ENCODE results near the gene IFT43.

Gene IFT43

DNA sequence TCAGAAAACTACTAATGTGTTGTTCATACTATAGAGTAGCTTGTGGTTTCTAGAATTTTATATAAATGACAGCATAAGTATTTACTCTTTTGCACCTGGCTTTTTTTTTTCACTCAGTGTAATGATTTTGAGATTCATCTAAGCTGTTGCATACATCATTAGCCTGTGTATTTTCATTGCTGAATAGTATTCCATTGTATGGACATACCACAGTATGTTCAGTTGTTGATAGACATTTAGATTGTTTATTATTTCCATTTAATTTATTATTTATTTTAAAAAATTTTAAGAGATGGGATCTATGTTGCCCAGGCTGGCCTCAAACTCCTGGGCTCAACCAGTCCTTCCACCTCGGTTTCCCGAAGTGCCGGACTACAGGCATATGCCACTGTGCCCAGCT is 80.0 kb downstream of the IFT43 start:
- DNase-seq, result no peak
- intact Hi-C loops (cut with DNase I), result no loop called here

DNA sequence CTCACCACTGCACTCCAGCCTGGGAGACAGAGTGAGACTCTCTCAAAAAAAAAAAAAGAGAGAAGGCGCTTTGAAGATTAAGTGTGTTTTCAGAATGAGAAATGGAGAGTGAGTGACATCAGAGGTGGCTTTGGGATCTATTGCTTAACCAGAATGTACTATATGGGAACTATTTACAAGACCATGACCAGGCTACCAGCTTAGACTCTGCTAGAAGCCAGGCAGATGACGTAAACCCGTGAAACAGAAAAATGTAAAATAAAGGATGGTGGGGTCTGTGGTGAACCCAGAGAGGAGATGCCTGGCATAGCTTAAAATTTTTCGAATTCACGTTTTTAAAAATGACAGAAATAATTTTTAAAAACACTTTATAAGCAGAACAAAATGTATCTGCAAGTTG is 82.0 kb downstream of the IFT43 start:
- DNase-seq, result no peak
- intact Hi-C loops (cut with DNase I), result no loop called here

DNA sequence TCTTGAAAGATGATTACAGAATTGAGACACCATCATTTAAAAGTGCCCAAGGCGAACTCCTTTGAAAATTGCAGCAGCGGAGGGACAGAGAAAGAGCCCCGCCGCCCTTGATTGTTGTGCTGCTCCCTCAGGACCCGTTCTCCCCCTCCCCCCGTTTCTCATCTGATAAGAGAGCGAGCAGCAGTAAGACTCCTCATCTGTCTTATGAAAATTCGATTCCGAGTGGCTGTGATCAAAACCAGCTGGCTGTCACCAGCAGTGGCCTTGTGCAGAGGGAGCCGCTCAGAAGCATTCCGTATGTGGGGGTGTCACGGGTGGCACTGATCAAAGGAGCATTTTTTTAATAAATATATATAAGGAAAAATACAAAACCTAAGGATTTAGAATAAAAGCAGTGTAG is 88.2 kb downstream of the IFT43 start:
- no peak for DNase-seq
- intact Hi-C loops (cut with DNase I), result no loop called here

DNA sequence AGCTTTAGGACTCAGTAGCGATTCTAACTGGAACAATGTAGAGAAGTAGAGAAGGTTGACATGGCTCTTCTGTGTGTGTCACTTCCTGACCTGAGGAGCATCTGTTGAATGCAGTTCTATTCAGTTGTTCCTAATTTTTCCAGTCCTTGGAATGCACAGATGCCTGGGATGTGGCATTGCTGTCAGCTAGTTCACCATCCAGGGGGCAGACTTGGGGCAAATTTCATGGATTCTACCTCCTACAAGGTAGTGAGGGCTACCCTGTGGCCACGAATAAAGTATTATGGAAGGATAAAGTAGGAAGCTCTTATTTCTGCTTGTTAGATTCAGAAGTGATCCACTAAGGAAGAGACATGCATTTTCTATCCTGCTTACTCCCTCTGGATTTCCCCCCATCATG is 91.8 kb downstream of the IFT43 start:
- no peak for DNase-seq
- intact Hi-C loops (cut with DNase I), result no loop called here

DNA sequence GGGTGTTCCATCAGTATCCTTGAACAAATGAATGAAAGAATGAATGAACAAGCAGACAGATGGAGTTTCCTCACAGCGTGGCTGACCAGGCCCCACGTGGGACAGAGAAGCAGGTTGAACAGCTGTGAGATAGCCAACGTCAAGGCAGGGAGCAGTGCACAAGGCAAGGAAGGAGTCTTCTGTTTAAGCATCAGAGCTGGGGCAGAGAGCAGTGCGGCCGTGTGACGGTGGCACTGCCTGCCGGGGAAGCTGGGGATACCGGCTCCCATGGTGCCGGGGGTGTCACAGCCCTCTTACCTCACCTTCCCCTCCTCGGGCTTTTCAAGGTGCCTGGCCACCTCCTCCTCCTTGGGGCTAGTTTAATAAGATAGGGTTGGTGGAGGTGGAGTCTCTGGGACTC is 92.9 kb downstream of the IFT43 start:
- peak in 1 of 10 donors; percentile 51 for DNase-seq
- intact Hi-C loops (cut with DNase I), result no loop called here

DNA sequence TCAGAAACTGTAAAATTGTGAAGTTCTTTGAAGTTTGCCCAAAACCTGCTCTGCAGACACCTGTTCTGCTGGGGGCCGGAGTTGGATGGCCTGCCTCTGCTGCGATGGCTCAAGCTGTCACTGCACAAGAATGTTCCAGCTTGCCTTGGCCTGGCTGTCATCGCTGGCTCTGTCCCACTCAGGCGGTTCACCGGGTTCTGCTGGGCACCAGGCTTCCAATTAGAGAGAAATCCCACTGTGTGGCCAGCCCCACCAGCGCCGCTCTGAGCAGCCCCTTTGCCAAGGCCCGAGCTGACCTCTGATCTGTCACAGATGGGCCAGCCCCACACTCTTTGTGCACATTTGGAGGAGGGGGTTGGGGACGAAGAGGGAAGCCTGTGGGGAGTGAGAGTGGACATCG is 94.5 kb downstream of the IFT43 start:
- DNase-seq, result peak in 9 of 10 donors; percentile 16 to 85 (median 52)
- intact Hi-C loops (cut with DNase I), result no loop called here

DNA sequence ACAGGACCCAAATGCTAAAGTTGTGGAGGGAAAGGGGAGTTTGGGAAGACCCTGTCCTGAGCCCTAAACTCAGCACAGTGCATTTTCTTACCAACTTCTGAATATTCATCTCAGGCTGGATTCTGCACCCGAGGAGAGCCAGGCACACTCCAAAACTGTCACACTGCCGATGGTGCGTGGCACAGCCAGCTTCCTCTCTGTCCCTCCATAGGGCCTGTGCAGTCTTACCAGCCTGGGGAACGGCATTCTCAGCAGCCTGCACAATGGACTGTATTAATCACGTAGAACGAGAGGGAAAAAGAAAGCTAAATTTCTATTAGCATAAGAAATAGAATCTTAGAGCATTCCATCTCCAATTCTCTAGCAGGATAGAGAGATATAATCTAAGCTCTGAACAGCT is 94.9 kb downstream of the IFT43 start:
- intact Hi-C loops (cut with DNase I), result no loop called here
- peak in 2 of 10 donors; percentile 27 to 80 for DNase-seq

DNA sequence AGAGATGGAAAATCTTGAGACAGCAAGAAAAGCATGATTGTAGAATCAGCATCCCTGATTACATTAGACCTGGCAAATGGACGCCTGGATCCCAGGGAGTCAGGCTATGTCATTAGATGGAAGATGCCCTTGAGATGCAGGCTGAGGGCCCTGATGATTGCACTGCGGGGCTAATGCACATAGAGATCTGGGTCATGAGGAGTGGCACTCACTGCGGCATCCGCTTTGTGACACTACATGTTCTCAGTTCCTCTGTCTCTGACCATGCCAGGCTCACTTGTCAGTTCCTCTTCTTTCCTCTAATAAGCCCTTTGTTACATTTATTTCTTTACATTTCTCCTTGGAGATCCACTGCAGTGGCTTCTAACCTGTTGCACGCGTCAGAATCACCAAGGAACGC is 96.1 kb downstream of the IFT43 start:
- intact Hi-C loops (cut with DNase I), result no loop called here
- peak in 1 of 10 donors; percentile 63 for DNase-seq

DNA sequence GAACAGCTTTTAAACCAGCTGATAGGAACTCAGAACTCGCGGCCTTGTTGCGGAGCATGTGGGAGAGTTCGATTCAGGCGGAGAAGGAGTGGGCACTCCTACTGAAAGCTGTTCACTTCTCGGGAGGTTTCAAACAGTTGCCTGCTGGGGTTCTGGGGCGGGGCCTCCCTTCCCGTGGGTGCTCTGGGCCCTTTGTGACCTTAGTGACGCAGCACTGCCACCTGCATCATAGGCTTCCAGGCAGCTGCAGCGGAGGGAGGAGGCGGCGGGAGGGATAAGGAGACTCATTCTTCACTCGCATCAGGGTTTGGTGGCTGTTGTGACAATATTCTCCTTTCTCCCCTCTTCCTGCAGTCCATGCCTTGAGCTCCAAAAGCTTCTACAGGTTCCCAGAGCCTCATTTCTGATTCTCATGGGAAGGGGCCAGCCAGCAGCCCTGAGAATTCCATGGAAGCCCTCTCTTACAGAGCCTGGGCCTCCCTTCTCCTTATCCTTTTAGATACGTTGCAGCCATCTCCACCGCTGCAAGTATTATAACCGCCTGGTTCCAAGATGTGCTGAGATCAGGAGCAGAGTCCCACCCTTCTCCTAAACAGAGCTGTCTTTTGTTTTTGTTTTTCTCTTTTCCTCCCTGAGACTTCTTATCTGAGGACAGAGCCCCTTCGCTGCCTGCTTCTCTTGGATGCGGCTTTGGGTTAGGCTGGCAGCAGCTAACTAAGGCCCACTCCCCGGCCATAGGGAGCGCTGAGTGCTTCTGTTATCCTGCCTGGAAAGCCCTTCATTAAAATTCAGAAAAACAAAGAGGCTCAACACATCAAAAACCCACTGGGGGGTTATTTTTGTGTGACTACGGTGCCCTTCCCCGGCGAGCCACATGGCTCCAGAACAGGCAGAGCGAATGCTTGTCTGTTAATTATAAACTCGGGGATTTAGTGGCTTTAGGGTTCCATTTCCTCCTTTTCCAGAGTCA is 98.5 kb downstream of the IFT43 start:
- intact Hi-C loops (cut with DNase I), result no loop called here
- peak in 2 of 10 donors; percentile 29 to 37 for DNase-seq

DNA sequence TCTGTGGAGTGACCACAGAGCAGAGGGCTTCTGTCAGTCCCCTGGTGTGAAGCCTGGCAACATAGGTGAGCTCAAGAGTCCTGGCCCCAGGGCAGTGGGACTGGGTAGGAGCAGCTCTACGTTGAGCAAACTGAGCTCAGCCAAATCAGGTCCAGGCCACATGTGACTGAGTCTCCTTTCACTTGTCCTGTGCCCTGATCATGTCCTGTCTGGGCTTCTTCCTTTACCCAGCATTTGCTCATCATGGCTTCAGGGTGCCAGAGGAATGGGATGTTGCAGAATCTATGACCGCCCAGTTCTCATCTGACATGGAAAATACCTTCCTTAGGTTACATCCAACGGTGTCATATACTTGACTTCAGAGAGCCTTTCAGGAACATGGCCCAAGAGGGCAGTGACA is 99.8 kb downstream of the IFT43 start:
- intact Hi-C loops (cut with DNase I), result no loop called here

DNA sequence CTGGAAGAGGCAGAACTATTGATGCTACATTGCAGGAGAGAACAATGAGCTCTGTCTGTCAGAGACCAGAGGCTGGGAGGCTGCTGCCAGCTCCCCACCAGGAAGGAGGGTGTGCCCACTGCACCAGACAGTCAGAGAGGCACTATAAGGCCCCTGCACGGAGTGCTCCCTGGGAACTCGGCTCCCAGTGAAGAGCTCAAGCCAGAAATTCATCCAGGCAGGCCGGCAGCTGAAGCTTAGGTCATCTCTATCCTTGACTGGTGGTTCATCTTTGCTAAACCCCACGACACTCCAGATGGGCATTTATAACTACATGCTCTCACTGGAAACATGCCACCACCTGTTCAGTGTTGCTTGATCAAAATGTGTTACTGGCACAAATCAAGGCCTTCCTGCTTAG is 101.1 kb downstream of the IFT43 start:
- intact Hi-C loops (cut with DNase I), result no loop called here
- peak in 5 of 10 donors; percentile 26 to 93 (median 55) for DNase-seq

More for the DNA sequence above, 99.8 kb downstream of the IFT43 start:
- no peak for DNase-seq

DNA sequence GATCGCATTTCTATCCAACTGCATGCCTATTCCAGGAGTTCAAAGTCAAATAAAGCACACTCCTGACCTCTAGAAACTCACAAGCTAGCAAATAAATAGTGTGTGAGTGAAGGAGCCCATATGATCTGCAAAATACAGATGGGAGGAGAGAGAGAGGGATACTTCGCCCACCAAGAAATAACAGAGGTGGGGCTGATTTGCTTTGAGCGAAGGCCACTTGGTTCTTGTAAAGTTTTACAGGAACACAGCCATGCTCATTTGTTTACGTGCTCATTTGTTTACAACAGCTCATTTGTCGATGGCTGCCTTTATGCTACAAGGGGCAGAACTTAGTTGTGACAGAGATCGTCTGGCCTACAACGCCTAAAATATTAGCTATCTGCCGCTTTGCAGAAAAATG is 102.8 kb downstream of the IFT43 start:
- intact Hi-C loops (cut with DNase I), result no loop called here

DNA sequence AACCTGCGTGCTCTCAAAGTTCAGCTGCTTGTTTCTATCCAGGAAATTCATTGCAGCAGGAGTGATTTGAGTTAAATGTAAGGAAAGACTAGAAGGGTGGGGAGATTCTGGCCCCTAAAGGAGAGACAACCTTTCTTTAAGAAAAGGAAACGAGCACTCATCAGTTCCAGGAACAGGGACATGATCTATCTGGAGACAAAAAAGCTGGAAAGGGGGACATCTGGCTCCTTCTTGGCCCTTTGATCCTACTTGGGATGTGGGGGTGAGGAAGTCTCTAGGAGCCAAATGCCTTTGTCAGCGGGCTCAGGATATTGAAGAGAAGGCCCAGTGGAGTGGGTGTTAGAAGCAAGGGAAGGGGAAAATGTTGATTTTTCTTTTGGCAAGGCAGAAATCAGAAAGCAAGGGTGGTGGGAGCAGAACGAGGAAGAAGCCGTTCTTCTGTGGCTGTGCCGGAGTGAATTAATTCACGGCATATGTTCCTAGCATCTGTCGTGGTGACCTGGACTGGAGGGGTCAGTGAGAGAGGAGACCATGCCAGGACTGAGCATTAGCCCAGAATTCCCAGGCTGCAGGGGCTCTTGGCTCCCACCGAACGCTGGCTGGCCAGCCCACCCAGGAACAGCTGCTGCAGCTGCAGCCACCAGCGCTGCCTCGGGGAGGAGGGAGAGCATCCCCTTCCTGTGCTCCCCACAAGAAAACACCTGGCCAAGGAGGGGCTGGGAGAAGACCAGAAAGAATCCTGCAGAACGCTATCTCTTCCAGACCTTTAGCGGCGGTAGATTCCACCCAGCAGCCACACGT is 103.4 kb downstream of the IFT43 start:
- DNase-seq, result peak in 1 of 10 donors; percentile 6
- intact Hi-C loops (cut with DNase I), result no loop called here

More for the DNA sequence above, 102.8 kb downstream of the IFT43 start:
- DNase-seq, result no peak

DNA sequence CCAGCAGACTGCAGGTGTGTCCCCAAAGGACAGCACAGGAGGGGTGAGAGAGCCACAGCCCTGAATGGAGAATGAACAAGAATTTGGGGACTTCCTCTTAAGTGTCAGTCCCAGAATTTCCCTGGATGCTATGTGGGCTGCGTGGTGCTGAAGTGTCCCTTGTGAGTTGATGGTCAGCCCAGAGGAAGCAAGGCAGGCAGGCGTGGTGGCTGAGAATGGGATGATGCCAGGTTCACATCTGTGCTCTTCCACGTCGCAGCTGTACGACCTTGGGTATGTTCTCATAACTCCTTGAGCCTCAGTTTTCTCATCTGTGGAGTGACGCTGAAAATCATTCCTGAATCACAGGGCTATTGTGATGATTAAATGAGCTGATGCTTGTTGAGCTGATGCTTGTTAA is 104.0 kb downstream of the IFT43 start:
- peak in 1 of 10 donors; percentile 51 for DNase-seq
- intact Hi-C loops (cut with DNase I), result no loop called here

DNA sequence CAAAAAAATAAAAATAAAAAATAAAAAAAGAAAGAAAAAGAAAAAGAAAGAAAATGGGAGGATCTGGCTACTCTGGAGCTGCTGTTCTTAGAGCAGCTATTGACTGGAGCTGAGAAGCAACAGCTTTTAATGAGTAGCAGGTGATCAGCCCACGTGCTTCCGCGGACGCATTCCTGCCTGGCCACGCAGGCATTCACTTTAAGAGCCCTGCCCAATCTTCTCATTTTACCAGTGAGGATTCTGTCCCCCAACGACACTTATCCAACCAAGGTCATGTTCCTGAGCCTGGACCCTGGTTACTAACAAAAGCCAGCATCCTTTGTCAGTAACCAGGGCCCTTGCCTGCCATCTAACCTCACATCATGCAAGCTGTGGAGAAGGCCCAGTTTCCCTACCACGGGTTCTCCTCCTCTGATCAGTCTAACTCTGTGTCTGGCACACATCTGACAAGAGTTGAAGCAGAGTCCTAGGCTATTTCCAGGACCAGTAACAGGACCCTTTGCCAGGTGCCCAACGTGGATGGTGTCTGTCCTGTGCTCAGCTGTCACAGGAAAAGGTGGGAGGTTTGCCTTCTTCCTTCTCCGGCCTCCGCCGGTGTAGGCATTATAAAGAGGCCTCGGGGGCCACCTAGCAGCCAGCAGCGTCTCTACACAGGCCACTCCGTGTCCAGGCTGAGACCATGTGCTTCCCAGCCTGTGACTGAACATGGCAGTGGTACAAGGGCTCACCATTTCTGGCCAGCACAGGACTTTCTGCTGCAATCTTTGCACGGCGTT is 105.2 kb downstream of the IFT43 start:
- intact Hi-C loops (cut with DNase I), result no loop called here
- DNase-seq, result peak in 6 of 10 donors; percentile 13 to 88 (median 36)

DNA sequence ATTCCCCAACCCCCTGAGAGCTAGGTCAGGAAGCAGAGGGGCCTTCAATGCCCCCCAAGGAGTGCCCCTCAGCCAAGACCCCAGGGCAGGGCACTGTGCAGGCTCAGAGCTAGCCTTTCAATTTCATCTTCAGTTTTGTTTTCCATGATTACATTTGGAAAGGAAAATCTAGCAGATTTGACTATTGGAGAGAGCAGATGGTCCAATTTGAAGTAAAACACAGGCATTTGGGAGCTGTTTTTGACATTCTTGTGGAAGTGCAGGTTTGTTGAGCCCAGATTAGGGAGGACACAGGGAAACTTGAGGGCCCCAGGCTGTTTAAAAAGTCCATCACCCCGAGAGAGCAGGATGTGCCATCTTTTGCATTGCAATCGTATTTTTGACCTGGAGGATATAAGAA is 107.5 kb downstream of the IFT43 start:
- intact Hi-C loops (cut with DNase I), result no loop called here
- peak in 1 of 10 donors; percentile 27 for DNase-seq

DNA sequence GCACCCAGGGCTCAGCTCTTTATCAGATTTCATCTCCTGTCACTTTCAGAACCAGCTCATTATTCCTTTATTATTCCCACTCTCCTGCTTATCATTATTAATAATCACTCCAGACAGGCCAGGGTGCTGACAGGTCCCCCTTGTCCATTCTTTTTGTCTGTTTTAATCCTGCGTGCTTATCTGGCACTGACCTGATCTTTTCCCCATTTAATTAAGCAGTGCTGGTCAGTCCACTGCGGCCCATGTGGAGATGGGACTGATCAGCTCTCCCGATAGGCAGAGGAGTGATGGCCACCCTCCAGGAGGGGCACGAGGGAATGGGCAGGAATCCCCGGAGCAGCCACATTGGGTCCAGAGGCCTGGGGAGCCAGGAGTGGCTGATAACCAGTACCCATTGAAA is 110.7 kb downstream of the IFT43 start:
- intact Hi-C loops (cut with DNase I), result no loop called here
- no peak for DNase-seq

DNA sequence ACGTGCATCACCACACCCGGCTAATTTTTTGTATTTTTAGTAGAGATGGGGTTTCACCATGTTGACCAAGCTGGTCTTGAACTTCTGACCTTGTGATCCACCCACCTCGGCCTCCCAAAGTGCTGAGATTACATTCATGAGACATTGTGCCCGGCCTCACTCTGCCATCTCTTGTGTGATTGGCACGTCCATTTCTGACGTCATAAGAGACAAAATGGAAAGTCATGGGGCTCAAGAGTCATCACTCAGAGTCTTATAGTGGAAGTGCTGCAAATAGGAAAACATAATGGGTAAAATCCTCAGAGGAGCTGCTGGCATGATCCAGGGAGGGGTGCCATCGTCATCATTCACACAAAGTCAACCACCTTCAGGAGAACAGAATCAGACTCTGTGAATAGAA is 112.0 kb downstream of the IFT43 start:
- intact Hi-C loops (cut with DNase I), result no loop called here
- DNase-seq, result no peak

DNA sequence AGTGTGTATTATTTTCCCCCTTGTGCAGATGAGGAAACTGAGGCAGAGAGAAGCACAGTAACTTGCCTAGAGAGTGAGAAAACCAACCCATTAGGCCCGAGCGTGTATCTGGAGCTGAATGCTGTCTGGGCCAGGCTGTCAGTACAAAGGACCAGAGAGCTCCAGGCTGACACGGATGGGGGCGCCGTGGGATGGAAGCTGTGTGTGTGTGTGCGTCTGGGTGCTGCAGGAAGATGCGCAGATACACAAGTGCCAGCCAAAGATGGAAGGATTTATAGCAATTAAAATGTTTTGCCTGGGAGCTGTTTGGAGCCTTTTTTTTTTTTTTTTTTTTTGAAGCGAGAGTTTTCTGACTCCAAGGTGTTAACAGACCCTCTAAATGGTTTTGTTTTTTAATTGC is 112.5 kb downstream of the IFT43 start:
- intact Hi-C loops (cut with DNase I), result no loop called here
- DNase-seq, result no peak

DNA sequence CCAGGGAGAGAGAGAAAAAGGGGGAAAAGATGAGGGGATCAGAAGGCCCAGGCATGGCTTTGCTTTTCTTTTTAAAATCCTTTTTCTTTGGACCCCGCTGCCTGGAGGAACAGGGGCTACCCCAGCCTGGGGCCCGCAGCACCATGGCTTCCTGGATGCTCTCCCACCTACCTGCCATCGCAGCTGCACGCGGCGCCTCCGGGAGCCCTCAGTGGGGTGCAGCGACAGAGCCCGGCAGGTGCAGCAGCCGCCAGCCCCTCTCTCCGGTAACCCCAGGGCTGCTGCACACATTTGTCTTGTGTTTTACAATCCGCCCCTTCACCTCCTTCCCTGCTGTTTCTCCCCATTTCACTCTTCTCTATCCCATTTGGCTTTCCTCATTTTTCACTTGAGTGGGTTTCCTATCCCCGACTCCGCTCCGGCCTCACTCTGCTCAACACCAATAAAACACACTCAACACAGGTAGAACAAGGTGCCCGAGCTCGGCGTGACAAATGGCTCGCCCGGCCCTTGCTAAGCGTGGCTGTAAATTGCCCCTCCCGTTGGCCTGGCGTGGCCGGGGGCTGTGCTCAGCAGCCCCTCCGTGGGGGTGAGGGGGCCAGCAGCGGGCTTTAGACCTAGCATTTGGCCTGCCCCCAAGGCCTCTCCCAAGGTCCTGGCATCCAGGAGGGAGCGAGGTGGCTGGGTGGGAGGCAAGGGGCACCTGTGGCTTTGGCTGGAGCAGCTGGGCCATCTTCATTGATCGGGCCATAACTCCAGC is 113.5 kb downstream of the IFT43 start:
- intact Hi-C loops (cut with DNase I), result no loop called here
- DNase-seq, result no peak

Data from posterior cingulate gyrus (tissue), 11 donors.